Renal cortex interstitium (tissue), 11 donors: Measurements from ENCODE around the gene ZNF28. TPM values are rescaled to one million over a fixed set of nuclear protein-coding genes. Genes with fewer than 3 reads are reported as not detected.
"Not testable (repeated sequence)": the region's sequence is repeated elsewhere in the genome, so short reads cannot be mapped to it uniquely, and the experiment has no call there.

Experiments used
- DNase-seq, 11 donors: peaks; one replicate each; pipeline ENCODE4 v3.0.0-alpha.2; 2013; ENCODE audit warnings: low read depth in 9 of 11, low spot score in 4 of 11; ENCODE audit errors: extremely low read depth in 1 of 11
- polyA plus RNA-seq, 3 donors: library from polyadenylated mRNA; unstranded; fragments of 120-200 nt; gene quantifications; one replicate each; pipeline ENCODE4 v1.2.1, GENCODE V29; 2013; ENCODE audit not compliant: insufficient read length in 3 of 3

ZNF28 gene
- polyA plus RNA-seq, 3 donors, result 17.8 to 23.1 (median 19.0) TPM

GRCh38 chr19:52789440-52789839, 32.0 kb downstream of the ZNF28 start:
- DNase-seq, result no peak

GRCh38 chr19:52786464-52787354, 34.7 kb downstream of the ZNF28 start, which contains the start of gene ZNF600:
Gene ZNF600 (minus strand): TSS chr19:52786791. CDS start chr19:52778888, 7,903 bp downstream.
- peak; percentile 8 to 65 (median 44) for DNase-seq

GRCh38 chr19:52786078-52786463, 35.4 kb downstream of the ZNF28 start:
- DNase-seq, result peak in 2 of 11 donors; percentile 0 to 1

DNA sequence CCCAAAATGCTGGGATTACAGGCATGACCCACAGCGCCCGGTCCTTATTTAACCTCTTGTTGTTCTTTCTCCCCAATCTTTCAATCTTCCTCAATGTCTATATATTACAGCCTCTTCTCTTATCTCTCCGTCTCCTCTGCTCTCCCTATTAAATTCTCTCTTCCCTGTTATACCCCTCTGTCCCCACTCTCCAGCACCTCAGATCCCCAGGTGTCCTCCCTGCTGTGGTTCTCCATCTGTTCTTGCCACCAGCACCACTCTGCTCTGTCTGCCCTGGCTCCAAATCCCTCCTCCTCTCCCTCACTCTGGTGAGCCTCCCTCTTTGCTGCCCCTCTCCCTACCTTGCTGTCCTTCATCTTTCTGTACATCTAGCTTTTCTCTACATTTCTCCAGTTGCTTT, 35.9 kb downstream of the ZNF28 start:
- DNase-seq, result no peak

DNA sequence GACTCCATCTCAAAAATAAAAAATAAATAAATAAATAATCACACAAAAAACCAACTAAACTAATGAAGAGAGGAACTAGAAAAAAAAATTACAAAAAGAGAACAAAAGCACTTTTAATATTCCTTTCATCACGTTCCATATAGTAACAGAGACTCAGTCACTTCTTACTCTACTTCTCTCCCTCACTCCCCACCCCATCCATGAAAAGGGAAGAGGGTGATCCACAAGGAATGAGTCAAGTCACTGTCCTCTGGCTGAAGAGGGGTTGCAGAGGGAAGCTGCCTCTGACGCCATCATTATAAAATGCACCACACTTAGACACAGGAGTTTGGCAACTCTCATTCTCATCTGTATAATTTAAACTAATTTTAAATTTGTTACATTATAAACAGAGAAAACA, 38.6 kb downstream of the ZNF28 start:
- not testable (repeated sequence) for DNase-seq

DNA sequence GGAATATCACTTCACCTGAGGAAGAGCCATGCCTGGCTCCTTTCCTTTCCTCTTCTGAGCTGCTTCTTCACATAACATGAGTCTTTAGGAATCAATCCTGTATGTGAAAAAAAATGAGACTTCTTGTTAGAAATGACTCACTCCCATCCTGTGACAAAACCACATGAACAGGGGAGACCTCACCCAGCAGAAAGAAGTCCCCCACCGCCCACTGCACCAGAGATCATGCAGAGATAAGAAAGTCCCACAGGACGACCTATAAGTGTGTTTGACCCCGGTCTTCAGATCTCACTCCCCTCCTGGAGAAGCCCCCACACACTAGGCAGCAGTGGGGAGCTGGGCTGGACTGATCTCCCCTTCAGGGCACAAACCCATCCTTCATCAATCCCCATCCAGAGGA, 42.6 kb downstream of the ZNF28 start:
- no peak for DNase-seq

- DNase-seq, result not testable (repeated sequence)
These were observed 65.0 kb downstream of the ZNF28 start for GRCh38 chr19:52756447-52756846.

- no peak for DNase-seq
These were observed 71.7 kb downstream of the ZNF28 start for GRCh38 chr19:52749780-52750179.

DNA sequence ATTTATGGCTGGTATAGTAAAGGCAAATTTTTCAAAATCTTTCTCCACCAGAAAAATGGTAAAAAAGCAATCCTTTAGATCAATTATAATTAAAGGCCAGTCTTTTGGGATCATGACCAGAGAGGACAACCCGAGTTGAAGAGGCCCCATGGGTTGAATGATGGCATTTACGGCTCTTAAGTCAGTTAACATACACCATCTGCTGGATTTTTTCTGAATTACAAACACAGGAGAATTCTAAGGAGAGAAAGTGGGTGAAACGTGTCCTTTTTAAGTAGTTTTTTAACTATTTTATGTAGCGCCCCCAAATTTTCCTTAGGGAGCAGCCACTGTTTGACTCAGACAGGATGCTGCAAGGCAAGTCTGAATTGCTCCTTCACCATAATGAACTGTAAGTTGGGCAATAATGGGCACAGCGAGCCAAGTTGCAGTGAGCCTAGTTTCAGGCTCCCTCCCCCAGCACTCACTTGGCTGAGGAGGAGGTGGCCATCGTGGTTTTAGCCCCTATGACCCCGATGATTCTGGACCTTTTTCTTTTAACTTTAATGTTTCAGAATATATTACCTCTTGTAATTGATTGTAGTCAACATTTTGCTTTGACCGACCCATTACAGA, 73.0 kb downstream of the ZNF28 start:
- peak in 3 of 11 donors; percentile 26 to 41 (median 39) for DNase-seq

Other genes starting within 250 kb of the ZNF28 start
- 100 to 1,000 TPM in 1 of 3 donors, 10 to 100 TPM in 2; 59.9 to 191 (median 85.8) TPM for gene ZNF83, start 183.3 kb downstream of the ZNF28 start, polyA plus RNA-seq
- gene ZNF611, start 86.6 kb downstream of the ZNF28 start, polyA plus RNA-seq, result 10 to 100 TPM; 16.3 to 25.6 (median 23.1) TPM
- gene ZNF600, start 34.8 kb downstream of the ZNF28 start, polyA plus RNA-seq, result 10 to 100 TPM in 1 of 3 donors, 1 to 10 TPM in 2; 6.5 to 13.0 (median 9.4) TPM
- 10 to 100 TPM; 33.1 to 53.7 (median 45.2) TPM for gene ZNF468, start 36.0 kb upstream of the ZNF28 start, polyA plus RNA-seq
- gene ZNF320, start 76.0 kb upstream of the ZNF28 start, polyA plus RNA-seq, result 10 to 100 TPM; 22.6 to 64.4 (median 31.3) TPM
- gene ZNF888, start 101.8 kb upstream of the ZNF28 start, polyA plus RNA-seq, result 10 to 100 TPM; 12.2 to 15.3 (median 13.0) TPM
- 10 to 100 TPM; 14.1 to 18.3 (median 16.8) TPM for gene ZNF816, start 141.2 kb upstream of the ZNF28 start, polyA plus RNA-seq
- under 1 TPM; 0.07 to 0.11 (median 0.09) TPM for gene ERVV-1, start 192.3 kb upstream of the ZNF28 start, polyA plus RNA-seq
- gene ERVV-2, start 223.1 kb upstream of the ZNF28 start, polyA plus RNA-seq, result under 1 TPM in 1 of 3 donors, not detected in 2; 0.06 TPM